ENCODE measurements around the gene PISD. TPM values are rescaled to one million over a fixed set of nuclear protein-coding genes. Genes with fewer than 3 reads are reported as not detected.
A peak's percentile ranks its signal among the peaks of the same experiment; 100 is the strongest.

Gene PISD
- total and polyA plus RNA-seq, 9 donors = 12.0 to 60.2 (median 33.5) TPM

GRCh38 chr22:31628362-31628761 lies 33.7 kb downstream of the PISD start:
- 65 to 67% (median 65%) methylated on average over 1 of the region's 1 CpG for WGBS, 3 donors
- peaks cover 40% of the 10 kb centered on the region for H3K4me1 ChIP-seq (ENCODE audit: insufficient read depth)
- TF ChIP-seq, protein P1, sequence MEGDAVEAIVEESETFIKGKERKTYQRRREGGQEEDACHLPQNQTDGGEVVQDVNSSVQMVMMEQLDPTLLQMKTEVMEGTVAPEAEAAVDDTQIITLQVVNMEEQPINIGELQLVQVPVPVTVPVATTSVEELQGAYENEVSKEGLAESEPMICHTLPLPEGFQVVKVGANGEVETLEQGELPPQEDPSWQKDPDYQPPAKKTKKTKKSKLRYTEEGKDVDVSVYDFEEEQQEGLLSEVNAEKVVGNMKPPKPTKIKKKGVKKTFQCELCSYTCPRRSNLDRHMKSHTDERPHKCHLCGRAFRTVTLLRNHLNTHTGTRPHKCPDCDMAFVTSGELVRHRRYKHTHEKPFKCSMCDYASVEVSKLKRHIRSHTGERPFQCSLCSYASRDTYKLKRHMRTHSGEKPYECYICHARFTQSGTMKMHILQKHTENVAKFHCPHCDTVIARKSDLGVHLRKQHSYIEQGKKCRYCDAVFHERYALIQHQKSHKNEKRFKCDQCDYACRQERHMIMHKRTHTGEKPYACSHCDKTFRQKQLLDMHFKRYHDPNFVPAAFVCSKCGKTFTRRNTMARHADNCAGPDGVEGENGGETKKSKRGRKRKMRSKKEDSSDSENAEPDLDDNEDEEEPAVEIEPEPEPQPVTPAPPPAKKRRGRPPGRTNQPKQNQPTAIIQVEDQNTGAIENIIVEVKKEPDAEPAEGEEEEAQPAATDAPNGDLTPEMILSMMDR (IDR thresholded peaks at IDR 0.05) = no peak
- TF ChIP-seq EP300 (IDR thresholded peaks at IDR 0.05) = no peak
- TF ChIP-seq POLR2A (IDR thresholded peaks at IDR 0.05) = no peak
- peak overlapping the region in 1 of 2 donors; percentile 66 for H3K27ac ChIP-seq
- intact Hi-C loops (cut with DNase I) = loop anchor here in 1 of 4 donors (5.0 kb wide), 1 partner anchor 66 kb away; no protein-coding TSS in a partner anchor
- no peaks in the 10 kb centered on the region for H3K36me3 ChIP-seq
- DNase-seq = no peak
- H3K27me3 ChIP-seq = no peaks in the 10 kb centered on the region
- H3K9me3 ChIP-seq = no peaks in the 10 kb centered on the region
- no peak overlapping the region for H3K4me3 ChIP-seq

- Histone ChIP-seq H3K9me3 (no peaks in the 10 kb centered on the region), H3K4me3 (no peak overlapping the region), H3K4me1 (ENCODE audit: insufficient read depth) (peaks cover 40% of the 10 kb centered on the region), H3K27ac (peak overlapping the region in 1 of 2 donors; percentile 66), H3K27me3 (no peaks in the 10 kb centered on the region), H3K36me3 (no peaks in the 10 kb centered on the region)
- TF ChIP-seq POLR2A (IDR thresholded peaks at IDR 0.05) (no peak), EP300 (IDR thresholded peaks at IDR 0.05) (no peak)
- TF ChIP-seq, protein P1 (IDR thresholded peaks at IDR 0.05) = no peak
- whole genome bisulfite sequencing, 3 donors = 47 to 51% (median 51%) methylated on average over 7 to 8 of the region's 8 CpGs
- intact Hi-C loops (cut with DNase I) = loop anchor here in 1 of 4 donors (5.0 kb wide), 1 partner anchor 65 kb away; no protein-coding TSS in a partner anchor
- peak; percentile 53 to 81 (median 67) for DNase-seq
These were observed 34.7 kb downstream of the PISD start for GRCh38 chr22:31627223-31627731.

GRCh38 chr22:31626427-31627150 lies 35.4 kb downstream of the PISD start:
- Histone ChIP-seq H3K9me3 (no peaks in the 10 kb centered on the region), H3K4me1 (ENCODE audit: insufficient read depth) (peaks cover 40% of the 10 kb centered on the region), H3K27me3 (no peaks in the 10 kb centered on the region), H3K27ac (peak overlapping the region in 1 of 2 donors; percentile 66), H3K36me3 (no peaks in the 10 kb centered on the region), H3K4me3 (no peak overlapping the region)
- TF ChIP-seq EP300 (IDR thresholded peaks at IDR 0.05) (no peak), POLR2A (IDR thresholded peaks at IDR 0.05) (no peak)
- TF ChIP-seq, protein P1 (IDR thresholded peaks at IDR 0.05) = no peak
- WGBS, 3 donors = 64 to 72% (median 71%) methylated on average over 15 of the region's 15 CpGs
- peak; percentile 57 to 72 (median 62) for DNase-seq
- intact Hi-C loops (cut with DNase I) = loop anchor here in 1 of 4 donors (5.0 kb wide), 1 partner anchor 64 kb away; no protein-coding TSS in a partner anchor

DNA sequence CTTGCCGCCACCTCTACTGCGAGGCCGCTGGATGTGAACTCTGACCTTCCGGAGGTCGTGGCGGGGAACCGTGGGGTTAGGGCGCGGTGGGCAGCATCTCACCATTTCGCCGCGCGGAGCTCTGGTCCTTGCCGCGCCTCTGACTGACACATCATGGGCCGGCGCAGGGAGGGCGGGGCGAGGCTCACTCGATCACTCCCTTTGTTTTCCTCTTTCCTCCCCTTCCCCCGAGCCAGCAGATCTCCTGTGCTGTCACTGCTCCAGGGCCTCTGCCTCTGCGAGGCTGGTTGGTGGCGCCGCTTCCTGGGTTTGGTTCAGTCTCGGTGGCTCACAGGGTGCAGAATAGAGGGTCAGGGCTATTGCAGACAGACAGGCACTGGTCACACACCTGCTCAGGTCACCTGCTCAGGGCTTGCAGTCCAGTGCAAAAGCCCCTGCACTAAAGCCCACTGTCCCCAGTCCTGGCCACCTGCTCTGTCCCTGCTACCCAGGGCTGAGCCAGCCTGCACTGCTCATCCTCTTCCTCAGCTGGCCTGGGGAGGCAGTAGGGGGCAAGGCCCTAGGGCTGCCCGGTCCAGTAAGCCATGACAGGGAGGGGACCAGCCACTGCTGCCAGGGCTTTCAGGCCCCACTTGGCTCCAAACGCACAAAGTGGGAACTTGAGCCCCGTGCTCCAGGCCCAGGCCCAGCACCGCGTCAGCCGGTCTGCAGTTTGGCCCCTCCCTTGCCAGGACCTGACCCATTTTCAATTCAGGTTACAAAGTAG lies 36.2 kb downstream of the PISD start:
- H3K27me3 ChIP-seq = no peaks in the 10 kb centered on the region
- H3K4me1 ChIP-seq (ENCODE audit: insufficient read depth) = peaks cover 35% of the 10 kb centered on the region
- H3K36me3 ChIP-seq = no peaks in the 10 kb centered on the region
- WGBS, 3 donors = 14 to 47% (median 46%) methylated on average over 29 to 31 of the region's 31 CpGs
- H3K9me3 ChIP-seq = no peaks in the 10 kb centered on the region
- peak overlapping the region; percentile 11 for H3K4me3 ChIP-seq
- DNase-seq = peak; percentile 44 to 67 (median 60)
- H3K27ac ChIP-seq = peak overlapping the region in 1 of 2 donors; percentile 66
- TF ChIP-seq EP300 (IDR thresholded peaks at IDR 0.05) = no peak
- TF ChIP-seq, protein P1 (IDR thresholded peaks at IDR 0.05) = no peak
- TF ChIP-seq POLR2A (IDR thresholded peaks at IDR 0.05) = no peak
- intact Hi-C loops (cut with DNase I) = loop anchor here in 1 of 4 donors (5.0 kb wide), 1 partner anchor 64 kb away; no protein-coding TSS in a partner anchor
